GM19239 (cell line): ENCODE results near the gene RTN4RL1.

ENCODE experiments used
- DNase-seq: peaks from one replicate; pipeline ENCODE4 v3.0.0; 2011; ENCODE audit warnings: low spot score; ENCODE audit not compliant: insufficient read length
- FAIRE-seq: peaks from 2 replicates; lab custom pipeline; 2011; peaks lifted over from hg19 to GRCh38; lab: Jason Lieb, UNC

The RTN4RL1 gene

GRCh38 chr17:2059547-2060384, 34.6 kb upstream of the RTN4RL1 start:
- DNase-seq (no peak), FAIRE-seq (no peak)

GRCh38 chr17:2058586-2059546, 33.7 kb upstream of the RTN4RL1 start:
- FAIRE-seq: peak; percentile 88
- DNase-seq: peak; percentile 84

GRCh38 chr17:2057760-2058585, 32.8 kb upstream of the RTN4RL1 start:
- no peak for FAIRE-seq
- no peak for DNase-seq

- DNase-seq (no peak), FAIRE-seq (no peak)
Measured at GRCh38 chr17:2057175-2057759, 32.1 kb upstream of the RTN4RL1 start.

GRCh38 chr17:2056206-2057174, 31.4 kb upstream of the RTN4RL1 start:
- FAIRE-seq (peak; percentile 90), DNase-seq (peak; percentile 84)

- FAIRE-seq: no peak
- peak; percentile 70 for DNase-seq
Measured at GRCh38 chr17:2055292-2056205, 30.4 kb upstream of the RTN4RL1 start.

- peak; percentile 86 for DNase-seq
- peak; percentile 94 for FAIRE-seq
Measured at GRCh38 chr17:2054512-2055291, 29.6 kb upstream of the RTN4RL1 start, which contains the start of gene HIC1. Gene HIC1 (plus strand): TSS chr17:2055103. CDS start chr17:2056691, 1,588 bp downstream.

- FAIRE-seq (no peak), DNase-seq (no peak)
Measured at GRCh38 chr17:2054262-2054511, 29.1 kb upstream of the RTN4RL1 start.

- FAIRE-seq (peak; percentile 63), DNase-seq (peak; percentile 44)
Measured at GRCh38 chr17:2053380-2054261, 28.5 kb upstream of the RTN4RL1 start.

- FAIRE-seq (no peak), DNase-seq (no peak)
Measured at GRCh38 chr17:2051933-2052559, 26.9 kb upstream of the RTN4RL1 start.

- FAIRE-seq: no peak
- no peak for DNase-seq
Measured at GRCh38 chr17:2051061-2051932, 26.2 kb upstream of the RTN4RL1 start.

- FAIRE-seq: no peak
- peak; percentile 59 for DNase-seq
Measured at GRCh38 chr17:2050300-2051060, 25.3 kb upstream of the RTN4RL1 start.

GRCh38 chr17:2049333-2050299, 24.5 kb upstream of the RTN4RL1 start:
- peak; percentile 78 for DNase-seq
- FAIRE-seq: no peak
